GM23338 (cell line): ENCODE results near the gene HMCES. TPM values are rescaled to one million over a fixed set of nuclear protein-coding genes. Genes with fewer than 3 reads are reported as not detected.
"Not testable (repeated sequence)": the region's sequence is repeated elsewhere in the genome, so short reads cannot be mapped to it uniquely, and the experiment has no call there.

ENCODE experiments used
- ATAC-seq: fragments of 200-7000 bp; cut with Tn5 transposase; 3 replicates; pipeline ENCODE4 v1.9.1; 2020
- DNase-seq: peaks from one replicate; pipeline ENCODE4 v3.0.0-alpha.2; 2015; ENCODE audit warnings: low spot score
- H2AFZ ChIP-seq: fragments of 200-600 bp; sonication (generic); 2 replicates; pipeline ENCODE4 v1.8.0; 2016; ENCODE audit warnings: antibody characterized with exemption, mild to moderate bottlenecking, moderate library complexity
- H3F3A ChIP-seq: fragments of 200-600 bp; sonication (generic); replicated peaks from 2 replicates; pipeline ENCODE4 v1.8.0; 2017; ENCODE audit warnings: antibody characterized with exemption, mixed run types, low read depth
- H3K27ac ChIP-seq: fragments of 200-600 bp; sonication (generic); 2 replicates; pipeline ENCODE4 v1.6.1; 2016; ENCODE audit warnings: low read depth
- H3K27me3 ChIP-seq: fragments of 200-600 bp; sonication (generic); 2 replicates; pipeline ENCODE4 v1.8.0; 2016; ENCODE audit warnings: mild to moderate bottlenecking, mixed run types, moderate library complexity; ENCODE audit not compliant: insufficient read depth
- H3K36me3 ChIP-seq: fragments of 200-600 bp; sonication (generic); 2 replicates; pipeline ENCODE4 v1.8.0; 2016; ENCODE audit warnings: mild to moderate bottlenecking; ENCODE audit not compliant: insufficient read depth
- H3K4me1 ChIP-seq: fragments of 200-600 bp; sonication (generic); 2 replicates; pipeline ENCODE4 v1.8.0; 2016; ENCODE audit warnings: mild to moderate bottlenecking, moderate library complexity; ENCODE audit not compliant: insufficient read depth
- H3K4me2 ChIP-seq: fragments of 200-600 bp; sonication (generic); 2 replicates; pipeline ENCODE4 v1.7.1; 2017; ENCODE audit warnings: mixed run types
- H3K4me3 ChIP-seq: fragments of 200-600 bp; sonication (generic); 2 replicates; pipeline ENCODE4 v1.6.1; 2016; ENCODE audit warnings: mixed run types
- H3K79me2 ChIP-seq: fragments of 200-600 bp; sonication (generic); replicated peaks from 2 replicates; pipeline ENCODE4 v1.8.0; 2017; ENCODE audit warnings: mild to moderate bottlenecking; ENCODE audit not compliant: insufficient read depth
- H3K9me2 ChIP-seq: fragments of 200-600 bp; sonication (generic); 2 replicates; pipeline ENCODE4 v1.8.0; 2017; ENCODE audit not compliant: insufficient read depth
- H4K20me1 ChIP-seq: fragments of 200-600 bp; sonication (generic); replicated peaks from 2 replicates; pipeline ENCODE4 v1.8.0; 2017; ENCODE audit warnings: mild to moderate bottlenecking; ENCODE audit not compliant: insufficient read depth
- H3K27ac Mint-ChIP-seq: 2 replicates; pipeline ENCODE4 v1.8.0; 2020; ENCODE audit warnings: inconsistent platforms, mild to moderate bottlenecking, moderate library complexity, mixed read lengths
- H3K27me3 Mint-ChIP-seq: 3 replicates; pipeline ENCODE4 v1.8.0; 2022; ENCODE audit warnings: low read depth, mild to moderate bottlenecking, moderate library complexity, mixed read lengths, inconsistent platforms; ENCODE audit not compliant: insufficient read depth, poor library complexity
- H3K36me3 Mint-ChIP-seq: 3 replicates; pipeline ENCODE4 v1.8.0; 2021; ENCODE audit warnings: low read depth, mild to moderate bottlenecking, inconsistent platforms, moderate library complexity, mixed read lengths
- H3K4me1 Mint-ChIP-seq: 3 replicates; pipeline ENCODE4 v1.8.0; 2020; ENCODE audit warnings: mild to moderate bottlenecking, inconsistent platforms, mixed read lengths
- H3K4me3 Mint-ChIP-seq: 3 replicates; pipeline ENCODE4 v1.8.0; 2021; ENCODE audit warnings: moderate library complexity, mild to moderate bottlenecking, inconsistent platforms, mixed read lengths
- H3K9me3 Mint-ChIP-seq: 3 replicates; pipeline ENCODE4 v1.8.0; 2020; ENCODE audit warnings: moderate library complexity, mild to moderate bottlenecking, inconsistent platforms, mixed read lengths
- CREB1 ChIP-seq: fragments of 250-450 bp; sonication (Bioruptor Pico); IDR thresholded peaks from 2 replicates; pipeline ENCODE4 v1.5.0; 2020; ENCODE audit warnings: low read depth, mild to moderate bottlenecking, moderate library complexity
- CTCF ChIP-seq, 2 experiments: fragments of 200-600 bp in 1 of 2; sonication (generic) in 1 of 2; conservative IDR thresholded peaks; 2 replicates each; pipeline versions ENCODE4 v1.5.1 to v1.6.1; 2016 to 2017; ENCODE audit warnings: antibody characterized with exemption in 2 of 2, low read depth in 2 of 2, mild to moderate bottlenecking in 2 of 2, moderate library complexity in 1 of 2
- EZH2 ChIP-seq: fragments of 200-600 bp; sonication (generic); IDR thresholded peaks from one replicate; pipeline ENCODE4 v1.8.0; 2017; ENCODE audit warnings: antibody characterized with exemption, mild to moderate bottlenecking, low read depth; ENCODE audit not compliant: unreplicated experiment
- JUNB ChIP-seq: IDR thresholded peaks from one replicate; pipeline ENCODE4 v1.6.1; 2016; ENCODE audit warnings: antibody characterized with exemption; ENCODE audit not compliant: unreplicated experiment
- NANOG ChIP-seq: IDR thresholded peaks from 2 replicates; pipeline ENCODE4 v1.6.1; 2016; ENCODE audit warnings: antibody characterized with exemption, borderline replicate concordance
- polyA plus RNA-seq: library from polyadenylated mRNA; unstranded; fragments of >200 nt; fragmentation: Nextera tagmentation; extraction: Ambion mirVana; gene quantifications from 2 replicates; pipeline ENCODE4 v1.2.1, GENCODE V29; 2016
- total RNA-seq: library from RNA; depleted of rRNA; stranded (reverse); fragments of >200 nt; shearing (Covaris generic); gene quantifications from 2 replicates; pipeline ENCODE4 v1.2.3, GENCODE V29; 2014
- TF ChIP-seq, protein P1 (sequence below): IDR thresholded peaks from one replicate; pipeline ENCODE4 v1.6.1; 2018; ENCODE audit warnings: antibody characterized with exemption; ENCODE audit not compliant: unreplicated experiment
- TF ChIP-seq, protein P2 (sequence below): fragments of 250-450 bp; sonication (Bioruptor Pico); IDR thresholded peaks from 2 replicates; pipeline ENCODE4 v1.5.0; 2020; ENCODE audit warnings: mild to moderate bottlenecking, moderate library complexity

HMCES gene
- total and polyA plus RNA-seq, 2 experiments from 2014 or later, result 36.5 to 44.5 TPM

DNA sequence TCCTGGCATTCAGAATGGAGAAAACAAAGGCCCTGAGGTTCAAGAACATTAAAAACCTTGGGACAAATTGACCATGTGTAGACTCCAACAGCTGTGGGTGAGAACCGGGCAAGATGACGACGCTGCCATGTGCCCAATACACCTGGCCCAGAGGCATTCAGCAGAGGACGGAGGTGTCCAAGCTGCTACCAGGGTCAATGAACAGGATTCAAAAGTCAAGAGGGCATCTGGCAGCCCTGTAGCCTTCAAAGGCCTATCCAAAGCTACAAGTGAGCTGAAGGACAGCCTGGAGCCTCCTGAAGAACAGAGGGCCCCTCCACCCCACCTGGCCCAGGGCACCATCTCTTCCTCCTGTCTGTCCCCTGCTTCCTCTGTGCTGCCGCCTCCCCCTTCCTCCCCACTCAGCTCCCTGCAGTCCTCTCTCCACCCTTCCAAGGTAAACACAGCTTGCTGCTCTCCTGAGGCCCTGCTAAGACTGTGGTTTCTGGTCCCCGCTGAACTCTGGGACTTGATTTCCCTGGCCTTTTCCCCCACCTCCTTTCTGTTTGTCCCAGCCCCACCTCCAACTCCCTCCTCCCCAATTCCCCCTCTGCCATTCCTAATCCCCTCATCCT lies 57.5 kb downstream of the HMCES start:
- Histone ChIP-seq H3K27ac (no peak overlapping the region), H4K20me1 (no peaks in the 10 kb centered on the region; the same call in 1 of the 2 replicates), H3K79me2 (no peaks in the 10 kb centered on the region), H3K4me3 (no peak overlapping the region), H3K4me1 (no peaks in the 10 kb centered on the region), H3F3A (no peaks in the 10 kb centered on the region), H3K27me3 (no peaks in the 10 kb centered on the region), H3K9me2 (no peaks in the 10 kb centered on the region), H3K4me2 (no peak overlapping the region), H3K36me3 (no peaks in the 10 kb centered on the region), H2AFZ (no peak overlapping the region)
- DNase-seq (no peak), ATAC-seq (no peak)
- H3K4me1 Mint-ChIP-seq, result no peaks in the 10 kb centered on the region
- H3K9me3 Mint-ChIP-seq, result peaks cover 17% of the 10 kb centered on the region; the same call in 2 of the 3 replicates
- TF ChIP-seq CTCF (conservative IDR thresholded peaks at IDR 0.05; ENCODE audit: low read depth in 2 of 2) (no peak), JUNB (no peak), EZH2 (no peak), NANOG (no peak), CREB1 (CRISPR knock-in tag) (no peak)
- TF ChIP-seq, protein P1, sequence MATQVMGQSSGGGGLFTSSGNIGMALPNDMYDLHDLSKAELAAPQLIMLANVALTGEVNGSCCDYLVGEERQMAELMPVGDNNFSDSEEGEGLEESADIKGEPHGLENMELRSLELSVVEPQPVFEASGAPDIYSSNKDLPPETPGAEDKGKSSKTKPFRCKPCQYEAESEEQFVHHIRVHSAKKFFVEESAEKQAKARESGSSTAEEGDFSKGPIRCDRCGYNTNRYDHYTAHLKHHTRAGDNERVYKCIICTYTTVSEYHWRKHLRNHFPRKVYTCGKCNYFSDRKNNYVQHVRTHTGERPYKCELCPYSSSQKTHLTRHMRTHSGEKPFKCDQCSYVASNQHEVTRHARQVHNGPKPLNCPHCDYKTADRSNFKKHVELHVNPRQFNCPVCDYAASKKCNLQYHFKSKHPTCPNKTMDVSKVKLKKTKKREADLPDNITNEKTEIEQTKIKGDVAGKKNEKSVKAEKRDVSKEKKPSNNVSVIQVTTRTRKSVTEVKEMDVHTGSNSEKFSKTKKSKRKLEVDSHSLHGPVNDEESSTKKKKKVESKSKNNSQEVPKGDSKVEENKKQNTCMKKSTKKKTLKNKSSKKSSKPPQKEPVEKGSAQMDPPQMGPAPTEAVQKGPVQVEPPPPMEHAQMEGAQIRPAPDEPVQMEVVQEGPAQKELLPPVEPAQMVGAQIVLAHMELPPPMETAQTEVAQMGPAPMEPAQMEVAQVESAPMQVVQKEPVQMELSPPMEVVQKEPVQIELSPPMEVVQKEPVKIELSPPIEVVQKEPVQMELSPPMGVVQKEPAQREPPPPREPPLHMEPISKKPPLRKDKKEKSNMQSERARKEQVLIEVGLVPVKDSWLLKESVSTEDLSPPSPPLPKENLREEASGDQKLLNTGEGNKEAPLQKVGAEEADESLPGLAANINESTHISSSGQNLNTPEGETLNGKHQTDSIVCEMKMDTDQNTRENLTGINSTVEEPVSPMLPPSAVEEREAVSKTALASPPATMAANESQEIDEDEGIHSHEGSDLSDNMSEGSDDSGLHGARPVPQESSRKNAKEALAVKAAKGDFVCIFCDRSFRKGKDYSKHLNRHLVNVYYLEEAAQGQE, result no peak
- TF ChIP-seq, protein P2, sequence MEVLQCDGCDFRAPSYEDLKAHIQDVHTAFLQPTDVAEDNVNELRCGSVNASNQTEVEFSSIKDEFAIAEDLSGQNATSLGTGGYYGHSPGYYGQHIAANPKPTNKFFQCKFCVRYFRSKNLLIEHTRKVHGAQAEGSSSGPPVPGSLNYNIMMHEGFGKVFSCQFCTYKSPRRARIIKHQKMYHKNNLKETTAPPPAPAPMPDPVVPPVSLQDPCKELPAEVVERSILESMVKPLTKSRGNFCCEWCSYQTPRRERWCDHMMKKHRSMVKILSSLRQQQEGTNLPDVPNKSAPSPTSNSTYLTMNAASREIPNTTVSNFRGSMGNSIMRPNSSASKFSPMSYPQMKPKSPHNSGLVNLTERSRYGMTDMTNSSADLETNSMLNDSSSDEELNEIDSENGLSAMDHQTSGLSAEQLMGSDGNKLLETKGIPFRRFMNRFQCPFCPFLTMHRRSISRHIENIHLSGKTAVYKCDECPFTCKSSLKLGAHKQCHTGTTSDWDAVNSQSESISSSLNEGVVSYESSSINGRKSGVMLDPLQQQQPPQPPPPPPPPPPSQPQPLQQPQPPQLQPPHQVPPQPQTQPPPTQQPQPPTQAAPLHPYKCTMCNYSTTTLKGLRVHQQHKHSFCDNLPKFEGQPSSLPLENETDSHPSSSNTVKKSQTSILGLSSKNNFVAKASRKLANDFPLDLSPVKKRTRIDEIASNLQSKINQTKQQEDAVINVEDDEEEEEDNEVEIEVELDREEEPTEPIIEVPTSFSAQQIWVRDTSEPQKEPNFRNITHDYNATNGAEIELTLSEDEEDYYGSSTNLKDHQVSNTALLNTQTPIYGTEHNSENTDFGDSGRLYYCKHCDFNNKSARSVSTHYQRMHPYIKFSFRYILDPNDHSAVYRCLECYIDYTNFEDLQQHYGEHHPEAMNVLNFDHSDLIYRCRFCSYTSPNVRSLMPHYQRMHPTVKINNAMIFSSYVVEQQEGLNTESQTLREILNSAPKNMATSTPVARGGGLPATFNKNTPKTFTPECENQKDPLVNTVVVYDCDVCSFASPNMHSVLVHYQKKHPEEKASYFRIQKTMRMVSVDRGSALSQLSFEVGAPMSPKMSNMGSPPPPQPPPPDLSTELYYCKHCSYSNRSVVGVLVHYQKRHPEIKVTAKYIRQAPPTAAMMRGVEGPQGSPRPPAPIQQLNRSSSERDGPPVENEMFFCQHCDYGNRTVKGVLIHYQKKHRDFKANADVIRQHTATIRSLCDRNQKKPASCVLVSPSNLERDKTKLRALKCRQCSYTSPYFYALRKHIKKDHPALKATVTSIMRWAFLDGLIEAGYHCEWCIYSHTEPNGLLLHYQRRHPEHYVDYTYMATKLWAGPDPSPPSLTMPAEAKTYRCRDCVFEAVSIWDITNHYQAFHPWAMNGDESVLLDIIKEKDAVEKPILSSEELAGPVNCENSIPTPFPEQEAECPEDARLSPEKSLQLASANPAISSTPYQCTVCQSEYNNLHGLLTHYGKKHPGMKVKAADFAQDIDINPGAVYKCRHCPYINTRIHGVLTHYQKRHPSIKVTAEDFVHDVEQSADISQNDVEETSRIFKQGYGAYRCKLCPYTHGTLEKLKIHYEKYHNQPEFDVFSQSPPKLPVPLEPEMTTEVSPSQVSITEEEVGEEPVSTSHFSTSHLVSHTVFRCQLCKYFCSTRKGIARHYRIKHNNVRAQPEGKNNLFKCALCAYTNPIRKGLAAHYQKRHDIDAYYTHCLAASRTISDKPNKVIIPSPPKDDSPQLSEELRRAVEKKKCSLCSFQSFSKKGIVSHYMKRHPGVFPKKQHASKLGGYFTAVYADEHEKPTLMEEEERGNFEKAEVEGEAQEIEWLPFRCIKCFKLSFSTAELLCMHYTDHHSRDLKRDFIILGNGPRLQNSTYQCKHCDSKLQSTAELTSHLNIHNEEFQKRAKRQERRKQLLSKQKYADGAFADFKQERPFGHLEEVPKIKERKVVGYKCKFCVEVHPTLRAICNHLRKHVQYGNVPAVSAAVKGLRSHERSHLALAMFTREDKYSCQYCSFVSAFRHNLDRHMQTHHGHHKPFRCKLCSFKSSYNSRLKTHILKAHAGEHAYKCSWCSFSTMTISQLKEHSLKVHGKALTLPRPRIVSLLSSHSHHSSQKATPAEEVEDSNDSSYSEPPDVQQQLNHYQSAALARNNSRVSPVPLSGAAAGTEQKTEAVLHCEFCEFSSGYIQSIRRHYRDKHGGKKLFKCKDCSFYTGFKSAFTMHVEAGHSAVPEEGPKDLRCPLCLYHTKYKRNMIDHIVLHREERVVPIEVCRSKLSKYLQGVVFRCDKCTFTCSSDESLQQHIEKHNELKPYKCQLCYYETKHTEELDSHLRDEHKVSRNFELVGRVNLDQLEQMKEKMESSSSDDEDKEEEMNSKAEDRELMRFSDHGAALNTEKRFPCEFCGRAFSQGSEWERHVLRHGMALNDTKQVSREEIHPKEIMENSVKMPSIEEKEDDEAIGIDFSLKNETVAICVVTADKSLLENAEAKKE (CRISPR knock-in tag), result no peak
- no peak overlapping the region for H3K4me3 Mint-ChIP-seq
- no peak overlapping the region for H3K27ac Mint-ChIP-seq
- peaks cover 3% of the 10 kb centered on the region; the same call in 1 of the 3 replicates for H3K36me3 Mint-ChIP-seq
- H3K27me3 Mint-ChIP-seq, result peaks cover 5% of the 10 kb centered on the region

GRCh38 chr3:129337719-129338118 lies 59.0 kb downstream of the HMCES start:
- not testable (repeated sequence) for H2AFZ ChIP-seq, DNase-seq, ATAC-seq, H3K27me3 Mint-ChIP-seq, H3K27ac Mint-ChIP-seq, H3K27ac ChIP-seq, H3K4me1 ChIP-seq, H3K4me1 Mint-ChIP-seq, H3K4me3 ChIP-seq, H3K4me2 ChIP-seq, H3F3A ChIP-seq, H4K20me1 ChIP-seq, H3K36me3 Mint-ChIP-seq, H3K9me2 ChIP-seq, H3K4me3 Mint-ChIP-seq, H3K79me2 ChIP-seq, H3K27me3 ChIP-seq, H3K36me3 ChIP-seq
- peaks cover 22% of the 10 kb centered on the region for H3K9me3 Mint-ChIP-seq
